ENCODE data around the gene GABRB2.

The GABRB2 gene

GRCh38 chr5:161467703-161468102, 78.8 kb downstream of the GABRB2 start:
- DNase-seq: no peak

GRCh38 chr5:161460741-161461140, 85.8 kb downstream of the GABRB2 start:
- DNase-seq: no peak

- DNase-seq: no peak
Observed at GRCh38 chr5:161446655-161447054, 99.9 kb downstream of the GABRB2 start.

- no peak for DNase-seq
Observed at GRCh38 chr5:161442471-161442870, 104.1 kb downstream of the GABRB2 start.

GRCh38 chr5:161432798-161433197, 113.7 kb downstream of the GABRB2 start:
- DNase-seq: no peak

- no peak for DNase-seq
Observed at GRCh38 chr5:161431963-161432362, 114.6 kb downstream of the GABRB2 start.

- DNase-seq: no peak
Observed at GRCh38 chr5:161421067-161421466, 125.5 kb downstream of the GABRB2 start.

GRCh38 chr5:161420521-161420920, 126.0 kb downstream of the GABRB2 start:
- no peak for DNase-seq

GRCh38 chr5:161414896-161415295, 131.6 kb downstream of the GABRB2 start:
- no peak for DNase-seq

- no peak for DNase-seq
Observed at GRCh38 chr5:161414037-161414436, 132.5 kb downstream of the GABRB2 start.

GRCh38 chr5:161412792-161413191, 133.7 kb downstream of the GABRB2 start:
- DNase-seq: no peak

- no peak for DNase-seq
Observed at GRCh38 chr5:161411156-161411555, 135.4 kb downstream of the GABRB2 start.

GRCh38 chr5:161410640-161411039, 135.9 kb downstream of the GABRB2 start:
- no peak for DNase-seq

- no peak for DNase-seq
Observed at GRCh38 chr5:161409471-161409870, 137.1 kb downstream of the GABRB2 start.

GRCh38 chr5:161406880-161407279, 139.6 kb downstream of the GABRB2 start:
- no peak for DNase-seq

- DNase-seq: no peak
Observed at GRCh38 chr5:161403996-161404395, 142.5 kb downstream of the GABRB2 start.

- DNase-seq: no peak
Observed at GRCh38 chr5:161403121-161403520, 143.4 kb downstream of the GABRB2 start.

- no peak for DNase-seq
Observed at GRCh38 chr5:161400583-161400982, 145.9 kb downstream of the GABRB2 start.

- no peak for DNase-seq
Observed at GRCh38 chr5:161399996-161400562, 146.4 kb downstream of the GABRB2 start.

- no peak for DNase-seq
Observed at GRCh38 chr5:161397448-161397847, 149.1 kb downstream of the GABRB2 start.

GRCh38 chr5:161396171-161396570, 150.4 kb downstream of the GABRB2 start:
- DNase-seq: no peak

GRCh38 chr5:161391724-161392123, 154.8 kb downstream of the GABRB2 start:
- no peak for DNase-seq

GRCh38 chr5:161391016-161391415, 155.5 kb downstream of the GABRB2 start:
- DNase-seq: no peak

GRCh38 chr5:161387121-161387520, 159.4 kb downstream of the GABRB2 start:
- no peak for DNase-seq

GRCh38 chr5:161385027-161385426, 161.5 kb downstream of the GABRB2 start:
- DNase-seq: no peak

- no peak for DNase-seq
Observed at GRCh38 chr5:161382685-161383084, 163.8 kb downstream of the GABRB2 start.

Data from NCI-H748 treated with DMSO at 0.1 percent for 48 hours (cell line).